ENCODE results near the gene GSTA5. TPM values are rescaled to one million over a fixed set of nuclear protein-coding genes. Genes with fewer than 3 reads are reported as not detected.
"Not testable (repeated sequence)": the region's sequence is repeated elsewhere in the genome, so short reads cannot be mapped to it uniquely, and the experiment has no call there.

GSTA5 gene
- total and polyA plus RNA-seq, 2 experiments from 2014 or later, result not detected

DNA sequence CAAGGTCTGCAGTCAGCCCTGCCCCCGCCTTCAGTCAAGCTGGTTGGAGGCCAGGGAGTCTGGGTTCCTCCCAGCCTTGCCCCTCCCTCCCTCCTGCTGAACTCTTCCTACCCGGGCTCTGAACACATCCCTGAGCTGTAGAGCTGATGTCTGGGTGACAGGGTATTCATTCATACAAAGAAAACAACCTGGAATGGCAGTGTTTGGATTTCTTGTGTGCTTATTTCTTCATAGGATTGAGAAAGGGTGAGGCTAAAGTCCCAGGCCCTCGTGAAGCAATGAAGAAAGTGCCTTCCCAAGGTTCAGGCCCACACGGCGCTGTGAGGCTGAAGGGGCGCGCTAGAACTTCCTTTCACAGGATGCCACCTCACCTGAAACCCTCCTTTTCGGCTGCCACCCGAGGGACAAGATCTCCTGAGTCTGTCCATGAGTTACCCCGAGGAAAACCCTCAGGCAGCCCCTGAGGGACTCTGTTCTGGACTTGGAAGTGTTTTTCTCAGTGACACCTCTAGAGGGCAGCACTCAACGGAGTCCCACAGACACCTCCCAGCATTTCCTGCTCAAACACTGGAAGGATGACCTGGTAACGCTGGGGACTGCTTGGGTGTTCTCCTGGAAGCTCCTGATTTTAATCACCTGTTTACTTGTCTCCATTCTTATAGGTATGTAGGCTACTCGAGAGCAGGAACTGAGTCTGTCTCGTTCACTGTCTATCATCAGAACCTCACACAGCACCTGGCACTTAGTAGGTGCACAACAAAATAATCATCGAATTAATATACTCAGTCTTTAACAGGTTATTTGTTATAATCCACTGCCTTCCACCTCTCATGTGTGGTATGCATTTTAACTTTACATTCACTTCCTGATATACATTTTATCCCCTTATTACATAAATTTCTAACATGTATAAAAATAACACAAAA is 25.2 kb downstream of the GSTA5 start:
- Histone ChIP-seq H3K27me3 (replicated peaks; ENCODE audit: insufficient read depth) (no peaks in the 10 kb centered on the region), H3K9ac (no peak overlapping the region), H4K20me1 (ENCODE audit: insufficient read depth) (no peaks in the 10 kb centered on the region), H3K9me3 (ENCODE audit: low read depth) (no peaks in the 10 kb centered on the region), H3K4me2 (ENCODE audit: unreplicated experiment) (no peak overlapping the region), H3K27ac (no peak overlapping the region), H3K9me2 (ENCODE audit: insufficient read depth) (no peaks in the 10 kb centered on the region), H3K4me1 (ENCODE audit: insufficient read depth) (peaks cover 8% of the 10 kb centered on the region), H2AFZ (peak overlapping the region; percentile 66), H3K36me3 (ENCODE audit: low read depth) (no peaks in the 10 kb centered on the region), H3K79me2 (ENCODE audit: insufficient read depth) (no peaks in the 10 kb centered on the region), H3F3A (ENCODE audit: insufficient read depth) (peaks cover 2% of the 10 kb centered on the region; the same call in 1 of the 2 replicates), H3K4me3 (no peak overlapping the region)
- in situ Hi-C loops (cut with MboI), result no loop called here
- TF ChIP-seq EZH2phosphoT487 (IDR thresholded peaks at IDR 0.05; ENCODE audit: insufficient read depth, low read depth) (no peak), EZH2 (IDR thresholded peaks at IDR 0.05; ENCODE audit: insufficient read depth, poor library complexity, severe bottlenecking) (no peak)
- WGBS, 2 experiments (ENCODE audit: low coverage in 1 of 2, low lambda C conversion rate in 2 of 2, missing lambda C conversion rate in 2 of 2), result 23 to 27% methylated on average over 14 to 15 of the region's 15 CpGs
- peak; percentile 67 for DNase-seq

DNA sequence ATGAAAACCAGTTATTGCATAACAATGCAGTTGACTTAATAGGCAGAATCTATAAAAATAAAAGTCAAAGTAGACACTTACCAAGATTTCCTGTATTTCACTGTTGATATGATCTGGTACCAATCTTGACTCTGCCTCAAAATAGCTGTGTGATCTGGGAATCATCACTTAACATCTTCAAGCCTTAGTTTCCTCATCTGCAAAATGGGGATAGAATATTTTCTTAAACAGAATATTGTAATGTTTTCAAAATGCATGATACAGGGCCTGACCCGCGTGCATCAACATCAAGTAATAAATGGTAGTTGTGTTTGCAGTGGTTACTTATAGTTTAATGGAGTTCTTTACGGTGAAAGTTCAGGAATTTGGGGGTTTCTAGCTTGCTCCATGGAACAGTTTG is 26.1 kb downstream of the GSTA5 start:
- 57 to 62% methylated on average over 3 of the region's 3 CpGs for WGBS, 2 experiments (ENCODE audit: low coverage in 1 of 2, low lambda C conversion rate in 2 of 2, missing lambda C conversion rate in 2 of 2)
- DNase-seq; in situ Hi-C loops (cut with MboI): not testable (repeated sequence)

DNA sequence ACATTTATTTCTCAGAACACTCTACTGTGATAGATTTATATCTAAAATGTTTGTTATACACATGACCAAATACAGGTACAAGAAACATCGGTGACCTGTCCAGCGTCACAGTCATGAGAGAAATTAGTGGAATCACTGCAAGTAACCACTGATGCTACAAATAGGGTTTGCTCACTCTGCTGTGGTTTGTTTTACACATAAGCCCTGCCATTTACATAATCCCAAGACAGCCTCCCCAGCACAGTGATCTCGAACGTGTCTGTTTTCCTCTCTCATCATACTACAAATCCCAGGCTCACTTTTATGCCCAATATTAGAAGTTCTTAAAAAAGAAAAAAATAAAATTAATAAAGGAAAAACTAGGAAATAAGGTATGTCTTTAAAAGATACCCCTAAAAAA is 30.8 kb downstream of the GSTA5 start:
- H3K9me2 ChIP-seq (ENCODE audit: insufficient read depth); H3K9me3 ChIP-seq (ENCODE audit: low read depth); H3K36me3 ChIP-seq (ENCODE audit: low read depth); H3K4me2 ChIP-seq (ENCODE audit: unreplicated experiment); H4K20me1 ChIP-seq (ENCODE audit: insufficient read depth); H2AFZ ChIP-seq; H3K79me2 ChIP-seq (ENCODE audit: insufficient read depth); in situ Hi-C loops (cut with MboI); H3K9ac ChIP-seq; H3K4me3 ChIP-seq; H3K27ac ChIP-seq; DNase-seq; H3F3A ChIP-seq (ENCODE audit: insufficient read depth); H3K4me1 ChIP-seq (ENCODE audit: insufficient read depth); H3K27me3 ChIP-seq (replicated peaks; ENCODE audit: insufficient read depth): not testable (repeated sequence)
- 38 to 45% methylated on average over 4 of the region's 4 CpGs for WGBS, 2 experiments (ENCODE audit: low coverage in 1 of 2, low lambda C conversion rate in 2 of 2, missing lambda C conversion rate in 2 of 2)

More for the DNA sequence above, 26.1 kb downstream of the GSTA5 start:
- not testable (repeated sequence) for H4K20me1 ChIP-seq (ENCODE audit: insufficient read depth); H3K27ac ChIP-seq; H3K79me2 ChIP-seq (ENCODE audit: insufficient read depth); H3K9me3 ChIP-seq (ENCODE audit: low read depth); H3K4me3 ChIP-seq; H3K9ac ChIP-seq; H3K9me2 ChIP-seq (ENCODE audit: insufficient read depth); H3K4me1 ChIP-seq (ENCODE audit: insufficient read depth); H3K4me2 ChIP-seq (ENCODE audit: unreplicated experiment); H3K27me3 ChIP-seq (replicated peaks; ENCODE audit: insufficient read depth); H3K36me3 ChIP-seq (ENCODE audit: low read depth); H3F3A ChIP-seq (ENCODE audit: insufficient read depth); H2AFZ ChIP-seq

GRCh38 chr6:52808660-52809059 is 32.0 kb downstream of the GSTA5 start:
- in situ Hi-C loops (cut with MboI), result no loop called here
- Histone ChIP-seq H3K4me1 (ENCODE audit: insufficient read depth) (no peaks in the 10 kb centered on the region), H3F3A (ENCODE audit: insufficient read depth) (no peaks in the 10 kb centered on the region), H3K9ac (no peak overlapping the region), H3K27ac (no peak overlapping the region), H3K9me2 (ENCODE audit: insufficient read depth) (no peaks in the 10 kb centered on the region), H3K79me2 (ENCODE audit: insufficient read depth) (no peaks in the 10 kb centered on the region), H3K4me2 (ENCODE audit: unreplicated experiment) (no peak overlapping the region), H4K20me1 (ENCODE audit: insufficient read depth) (no peaks in the 10 kb centered on the region), H3K36me3 (ENCODE audit: low read depth) (no peaks in the 10 kb centered on the region), H3K4me3 (no peak overlapping the region), H3K9me3 (ENCODE audit: low read depth) (no peaks in the 10 kb centered on the region), H2AFZ (no peak overlapping the region), H3K27me3 (replicated peaks; ENCODE audit: insufficient read depth) (no peaks in the 10 kb centered on the region)
- WGBS, 2 experiments (ENCODE audit: low coverage in 1 of 2, low lambda C conversion rate in 2 of 2, missing lambda C conversion rate in 2 of 2), result 95 to 97% methylated on average over 5 of the region's 5 CpGs
- no peak for DNase-seq
- TF ChIP-seq EZH2 (IDR thresholded peaks at IDR 0.05; ENCODE audit: insufficient read depth, poor library complexity, severe bottlenecking), result no peak
- no peak for TF ChIP-seq EZH2phosphoT487 (IDR thresholded peaks at IDR 0.05; ENCODE audit: insufficient read depth, low read depth)

- H3K27ac ChIP-seq; H4K20me1 ChIP-seq (ENCODE audit: insufficient read depth); H3K9ac ChIP-seq; H3K4me3 ChIP-seq; H3K36me3 ChIP-seq (ENCODE audit: low read depth); in situ Hi-C loops (cut with MboI); DNase-seq; H3K27me3 ChIP-seq (replicated peaks; ENCODE audit: insufficient read depth); H2AFZ ChIP-seq; H3K79me2 ChIP-seq (ENCODE audit: insufficient read depth); H3K9me3 ChIP-seq (ENCODE audit: low read depth); H3K4me2 ChIP-seq (ENCODE audit: unreplicated experiment); H3K9me2 ChIP-seq (ENCODE audit: insufficient read depth): not testable (repeated sequence)
- WGBS, 2 experiments (ENCODE audit: low coverage in 1 of 2, low lambda C conversion rate in 2 of 2, missing lambda C conversion rate in 2 of 2), result 49 to 55% methylated on average over 5 of the region's 5 CpGs
- Histone ChIP-seq H3F3A (ENCODE audit: insufficient read depth) (peaks cover 15% of the 10 kb centered on the region; the same call in 1 of the 2 replicates), H3K4me1 (ENCODE audit: insufficient read depth) (peaks cover 13% of the 10 kb centered on the region)
Measured at GRCh38 chr6:52803668-52804255, 36.9 kb downstream of the GSTA5 start, which contains the start of gene GSTA1. GSTA1 (minus strand) TSS chr6:52803816; CDS start chr6:52799267, 4,549 bp downstream.

Measured in GM23248 (cell line).